Glomerular visceral epithelial cell (primary cell): ENCODE data around the gene VIM.
"Not testable (repeated sequence)": the region's sequence is repeated elsewhere in the genome, so short reads cannot be mapped to it uniquely, and the experiment has no call there.

ENCODE experiments used
- DNase-seq: peaks from one replicate; pipeline ENCODE4 v3.0.0-alpha.2; 2016; ENCODE audit errors: extremely low spot score

VIM gene

GRCh38 chr10:17232276-17232960, 4.4 kb downstream of the VIM start:
- DNase-seq = peak; percentile 26

- DNase-seq = peak; percentile 27
These were observed 5.4 kb downstream of the VIM start for GRCh38 chr10:17233286-17233991.

GRCh38 chr10:17234431-17234945, 6.4 kb downstream of the VIM start:
- DNase-seq = peak; percentile 21

- peak; percentile 46 for DNase-seq
These were observed 7.1 kb downstream of the VIM start for GRCh38 chr10:17235136-17235535.

GRCh38 chr10:17236468-17237148, 8.6 kb downstream of the VIM start:
- DNase-seq = peak; percentile 19

GRCh38 chr10:17237149-17237527, 9.1 kb downstream of the VIM start:
- DNase-seq = no peak

- DNase-seq = peak; percentile 48
These were observed 9.9 kb downstream of the VIM start for GRCh38 chr10:17237915-17238444.

GRCh38 chr10:17238445-17239291, 10.6 kb downstream of the VIM start:
- DNase-seq = peak; percentile 80

- DNase-seq = no peak
These were observed 11.5 kb downstream of the VIM start for GRCh38 chr10:17239345-17240085.

GRCh38 chr10:17240096-17240495, 12.1 kb downstream of the VIM start:
- no peak for DNase-seq

GRCh38 chr10:17240616-17241015, 12.6 kb downstream of the VIM start:
- DNase-seq = no peak

GRCh38 chr10:17241611-17242333, 13.7 kb downstream of the VIM start:
- DNase-seq = no peak

- no peak for DNase-seq
These were observed 16.8 kb downstream of the VIM start for GRCh38 chr10:17244700-17245365.

GRCh38 chr10:17247210-17247609, 19.2 kb downstream of the VIM start:
- no peak for DNase-seq

- DNase-seq = no peak
These were observed 20.9 kb downstream of the VIM start for GRCh38 chr10:17248964-17249363.

GRCh38 chr10:17249820-17250219, 21.8 kb downstream of the VIM start:
- peak; percentile 39 for DNase-seq

- no peak for DNase-seq
These were observed 22.7 kb downstream of the VIM start for GRCh38 chr10:17250736-17251135.

- DNase-seq = not testable (repeated sequence)
These were observed 26.6 kb downstream of the VIM start for GRCh38 chr10:17254543-17255050.

- no peak for DNase-seq
These were observed 27.5 kb downstream of the VIM start for GRCh38 chr10:17255512-17255911.
